Loucy (cell line): Measurements from ENCODE around the gene NSF.

Source experiments
- EZH2phosphoT487 ChIP-seq: fragments of 200-600 bp; IDR thresholded peaks from 2 replicates; pipeline ENCODE4 v1.6.1; 2018; ENCODE audit warnings: antibody characterized with exemption, mild to moderate bottlenecking, moderate library complexity, borderline replicate concordance
- TF ChIP-seq, protein P1 (sequence below): fragments of 200-600 bp; sonication (generic); conservative IDR thresholded peaks from 2 replicates; pipeline ENCODE4 v1.5.1; 2014; ENCODE audit warnings: mild to moderate bottlenecking, antibody characterized with exemption, low read length

GRCh38 chr17:46773676-46774075 lies 183.2 kb downstream of the NSF start:
- TF ChIP-seq, protein P1, sequence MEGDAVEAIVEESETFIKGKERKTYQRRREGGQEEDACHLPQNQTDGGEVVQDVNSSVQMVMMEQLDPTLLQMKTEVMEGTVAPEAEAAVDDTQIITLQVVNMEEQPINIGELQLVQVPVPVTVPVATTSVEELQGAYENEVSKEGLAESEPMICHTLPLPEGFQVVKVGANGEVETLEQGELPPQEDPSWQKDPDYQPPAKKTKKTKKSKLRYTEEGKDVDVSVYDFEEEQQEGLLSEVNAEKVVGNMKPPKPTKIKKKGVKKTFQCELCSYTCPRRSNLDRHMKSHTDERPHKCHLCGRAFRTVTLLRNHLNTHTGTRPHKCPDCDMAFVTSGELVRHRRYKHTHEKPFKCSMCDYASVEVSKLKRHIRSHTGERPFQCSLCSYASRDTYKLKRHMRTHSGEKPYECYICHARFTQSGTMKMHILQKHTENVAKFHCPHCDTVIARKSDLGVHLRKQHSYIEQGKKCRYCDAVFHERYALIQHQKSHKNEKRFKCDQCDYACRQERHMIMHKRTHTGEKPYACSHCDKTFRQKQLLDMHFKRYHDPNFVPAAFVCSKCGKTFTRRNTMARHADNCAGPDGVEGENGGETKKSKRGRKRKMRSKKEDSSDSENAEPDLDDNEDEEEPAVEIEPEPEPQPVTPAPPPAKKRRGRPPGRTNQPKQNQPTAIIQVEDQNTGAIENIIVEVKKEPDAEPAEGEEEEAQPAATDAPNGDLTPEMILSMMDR, result no peak
- no peak for TF ChIP-seq EZH2phosphoT487
